Activated effector memory CD4-positive, alpha-beta T cell treated with Interleukin-2 at 50 U/mL for 16 hours (primary cell): ENCODE data around the gene LAMTOR4.

Experiments used
- DNase-seq: peaks from one replicate; pipeline ENCODE4 v3.0.0-alpha.2; 2020

LAMTOR4 gene

DNA sequence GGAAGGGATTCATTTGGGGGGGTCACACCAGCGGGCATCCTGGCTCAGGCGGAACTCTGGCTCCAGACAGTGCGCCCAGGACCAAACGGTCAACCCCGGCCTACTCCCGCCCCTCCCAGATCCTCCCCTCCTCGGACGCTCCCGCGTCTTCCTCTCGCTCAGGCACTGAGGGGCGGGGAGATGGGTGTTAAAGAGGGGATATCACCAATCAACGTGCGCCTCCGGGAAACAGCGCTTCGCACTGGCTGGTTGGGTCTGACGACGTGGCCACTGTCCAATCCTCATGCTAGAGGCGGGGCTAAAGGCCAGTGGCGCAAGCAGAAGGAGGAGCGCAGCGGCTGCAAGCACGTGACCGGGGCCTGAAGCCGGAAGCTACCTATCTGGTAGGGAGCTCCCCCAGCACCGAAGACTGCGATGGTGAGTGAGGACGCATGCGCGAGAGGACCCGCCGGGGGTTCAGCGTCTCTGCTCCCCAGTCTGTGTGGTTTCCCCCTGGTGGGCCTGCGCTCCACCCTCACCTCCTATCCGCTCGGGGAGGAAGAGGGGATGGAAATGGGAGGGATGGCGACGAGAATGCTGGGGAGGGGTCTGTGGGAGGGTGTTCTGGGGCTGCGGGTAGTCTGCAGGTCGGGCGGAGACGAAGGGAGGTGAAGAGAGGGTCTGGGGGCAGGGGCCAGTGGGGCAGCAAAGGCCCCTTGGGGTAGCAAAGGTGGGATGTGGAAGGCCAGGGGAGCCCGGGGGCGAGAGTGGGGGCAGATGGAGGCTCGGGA, at the start of gene LAMTOR4:
LAMTOR4 (plus strand) TSS at position 360 of the 770 bp plus-strand sequence; CDS start at position 415, 55 bp downstream.
- peak; percentile 98 for DNase-seq

DNA sequence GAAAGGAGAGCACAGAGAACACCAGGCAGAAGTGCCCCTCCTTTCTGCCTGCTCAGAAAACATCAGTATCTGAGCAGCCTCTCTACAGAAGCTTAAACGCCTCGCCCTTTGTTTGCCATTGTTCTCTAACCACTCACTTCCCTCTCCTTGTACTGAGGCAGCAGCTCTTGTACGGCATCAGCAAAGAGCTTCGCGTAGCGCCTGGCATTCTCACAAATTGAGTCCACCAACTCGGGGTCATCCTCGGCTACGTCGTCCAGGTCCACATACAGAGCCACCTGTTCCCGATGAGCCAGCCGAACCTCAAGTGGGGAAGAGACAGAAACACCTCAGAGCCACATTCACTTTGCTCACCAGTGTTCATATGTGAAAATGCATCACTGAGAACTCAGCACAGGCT, 49.3 kb upstream of the LAMTOR4 start:
- DNase-seq: no peak

DNA sequence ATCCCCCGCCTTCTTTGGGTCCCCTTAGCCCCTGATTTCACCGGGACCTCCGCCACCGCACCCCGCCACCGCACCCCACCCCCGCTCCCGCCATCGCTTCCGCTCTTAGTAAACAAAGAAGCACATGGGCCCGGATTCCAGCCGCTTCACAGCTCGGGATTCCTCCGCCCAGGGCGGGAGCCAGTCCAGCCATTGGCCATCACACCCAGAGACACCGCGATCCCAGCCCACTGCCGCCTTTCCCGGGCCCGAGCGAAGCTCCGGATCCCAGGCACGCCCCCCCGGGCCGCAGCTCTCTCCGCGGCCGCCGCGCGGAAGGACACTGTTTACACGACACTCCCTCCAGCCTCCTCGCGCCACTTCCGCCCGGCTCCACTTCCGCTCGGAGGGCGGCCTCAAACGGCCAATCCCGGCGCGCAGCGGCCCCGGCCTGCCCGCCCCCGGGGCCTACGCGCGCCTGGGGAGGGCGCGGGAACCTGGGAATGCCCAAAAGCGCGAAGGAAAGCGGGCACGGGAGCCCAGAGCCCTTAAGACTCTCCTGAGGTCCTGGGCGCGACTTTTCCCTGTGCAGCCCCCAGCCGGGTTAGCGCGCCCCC, 48.2 kb upstream of the LAMTOR4 start:
- peak; percentile 83 for DNase-seq

- peak; percentile 93 for DNase-seq
Observed at GRCh38 chr7:100101016-100101862, 47.5 kb upstream of the LAMTOR4 start, which contains the start of the genes AP4M1 and MCM7. TSS of gene AP4M1 (plus strand) at chr7:100101643. CDS start at chr7:100101715, 72 bp downstream. TSS of gene MCM7 (minus strand) at chr7:100101397. CDS start at chr7:100101294, 103 bp downstream.

DNA sequence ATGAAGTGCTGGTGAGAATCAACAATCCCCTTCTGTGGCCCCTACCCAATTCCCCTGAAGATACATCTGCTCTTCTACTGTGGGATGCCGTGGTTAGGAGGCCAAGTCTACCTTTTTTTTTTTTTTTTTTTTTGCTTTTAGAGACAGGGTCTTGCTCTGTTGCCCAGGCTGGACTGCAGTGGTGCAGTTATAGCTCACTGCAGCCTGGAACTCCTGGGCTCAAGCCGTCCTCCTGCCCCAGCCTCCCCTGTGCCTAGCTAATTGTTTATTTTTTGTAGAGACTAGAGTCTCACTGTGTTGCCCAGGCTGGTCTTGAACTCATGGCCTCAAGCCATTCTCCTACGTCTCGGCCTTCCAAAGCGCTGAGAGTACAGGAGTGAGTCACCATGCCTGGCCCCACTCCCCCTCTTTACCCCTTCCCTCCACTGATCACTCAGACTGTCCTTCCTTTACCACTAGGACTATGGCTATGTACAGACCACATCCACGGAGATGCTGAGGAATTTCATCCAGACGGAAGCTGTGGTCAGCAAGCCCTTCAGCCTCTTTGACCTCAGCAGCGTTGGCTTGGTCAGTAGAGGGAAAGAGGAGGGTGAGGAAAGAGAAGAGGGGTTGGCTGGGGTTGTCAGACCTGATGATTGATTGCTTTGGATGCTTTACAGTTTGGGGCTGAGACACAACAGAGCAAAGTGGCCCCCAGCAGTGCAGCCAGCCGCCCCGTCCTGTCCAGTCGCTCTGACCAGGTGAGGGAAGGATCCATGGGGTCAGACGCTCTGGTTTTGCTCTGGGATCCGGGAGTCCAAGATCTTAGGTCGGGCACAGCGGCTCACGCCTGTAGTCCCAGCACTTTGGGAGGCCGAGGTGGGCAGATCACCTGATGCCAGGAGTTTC, 45.5 kb upstream of the LAMTOR4 start:
- DNase-seq: no peak

GRCh38 chr7:100105534-100105933, 43.2 kb upstream of the LAMTOR4 start:
- DNase-seq: no peak

DNA sequence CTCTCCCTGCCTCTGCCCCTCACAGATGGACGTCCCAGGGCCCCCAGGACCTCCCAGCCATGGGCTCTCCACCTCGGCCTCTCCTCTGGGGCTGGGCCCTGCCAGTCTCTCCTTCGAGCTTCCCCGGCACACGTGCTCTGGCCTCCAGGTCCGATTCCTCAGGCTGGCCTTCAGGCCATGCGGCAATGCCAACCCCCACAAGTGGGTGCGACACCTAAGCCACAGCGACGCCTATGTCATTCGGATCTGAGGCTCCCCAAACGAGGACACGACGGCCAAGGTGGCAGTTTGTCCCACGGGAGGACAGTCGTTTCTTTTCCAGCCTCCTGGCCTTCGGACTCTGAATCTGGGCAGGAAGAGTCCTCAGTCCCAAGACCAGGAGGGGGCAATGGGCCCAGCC, 42.1 kb upstream of the LAMTOR4 start:
- DNase-seq: no peak

GRCh38 chr7:100107125-100107737, 41.5 kb upstream of the LAMTOR4 start:
- DNase-seq: no peak

GRCh38 chr7:100107890-100108289, 40.8 kb upstream of the LAMTOR4 start:
- DNase-seq: no peak

DNA sequence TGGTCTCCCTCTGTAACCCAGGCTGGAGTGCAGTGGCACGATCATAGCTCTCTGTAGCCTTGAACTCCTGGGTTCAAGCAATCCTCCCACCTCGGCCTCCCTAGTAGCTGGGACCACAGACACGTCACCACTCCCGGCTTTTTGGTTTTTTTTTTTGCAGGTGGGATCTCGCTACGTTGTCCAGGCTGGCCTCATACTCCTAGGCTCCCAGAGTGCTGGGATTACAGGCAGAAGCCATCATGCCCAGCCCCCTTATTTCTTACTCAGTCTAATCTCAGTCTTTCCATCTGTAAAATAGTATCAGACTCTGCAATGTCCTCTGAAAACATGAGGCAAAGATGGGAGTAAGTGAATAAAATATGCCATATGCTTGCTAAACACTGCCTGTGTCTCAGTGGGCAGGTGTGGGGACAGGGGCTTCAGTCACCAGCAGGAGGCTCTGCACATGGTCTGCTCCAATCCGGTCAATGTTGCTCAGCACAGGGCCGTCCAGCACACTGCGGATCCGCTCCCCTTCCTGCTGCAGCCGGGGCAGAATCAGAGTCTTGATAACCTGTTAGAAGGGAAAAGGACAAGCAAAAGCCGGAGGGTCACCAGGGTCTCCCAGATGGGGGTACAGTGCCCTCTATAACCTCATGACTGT, 39.1 kb upstream of the LAMTOR4 start:
- no peak for DNase-seq

DNA sequence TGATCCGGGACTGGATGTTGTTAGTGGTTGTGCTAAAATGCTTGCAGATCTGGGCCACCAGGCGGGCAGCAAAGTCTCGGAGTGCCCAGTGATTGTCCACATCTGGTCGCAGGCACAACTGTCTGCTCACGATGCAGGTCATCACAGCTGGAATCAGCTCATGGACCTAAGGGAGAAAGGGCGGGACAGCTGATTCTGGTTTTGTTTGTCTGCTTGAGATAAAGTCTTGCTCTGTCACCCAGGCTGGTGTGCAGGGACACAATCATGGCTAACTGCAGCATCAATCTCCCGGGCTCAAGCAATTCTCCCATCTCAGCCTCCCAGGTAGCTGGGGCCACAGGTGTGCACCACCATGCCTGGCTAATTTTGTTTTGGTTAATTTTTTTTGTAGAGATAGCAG, 37.6 kb upstream of the LAMTOR4 start:
- no peak for DNase-seq

DNA sequence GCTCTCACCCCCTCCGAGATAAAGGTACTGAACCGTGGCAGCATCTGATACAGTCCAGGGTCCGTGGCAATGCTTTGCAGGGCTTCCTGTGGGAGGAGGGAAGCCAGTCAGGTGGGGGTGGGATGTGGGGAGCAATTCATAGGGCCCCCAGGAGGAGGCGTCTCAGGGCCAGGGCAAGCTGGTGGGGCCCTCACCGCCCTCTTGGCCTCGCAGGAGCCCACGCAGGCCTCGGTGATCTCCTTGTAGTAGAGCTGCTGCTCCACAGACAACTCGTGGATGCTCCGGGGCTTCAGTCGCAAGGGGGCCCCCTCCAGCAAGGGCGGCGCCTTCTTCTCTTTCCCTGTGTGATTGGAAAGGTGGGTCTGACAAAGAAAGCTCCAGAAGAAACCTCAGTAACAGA, 36.8 kb upstream of the LAMTOR4 start:
- DNase-seq: no peak

DNA sequence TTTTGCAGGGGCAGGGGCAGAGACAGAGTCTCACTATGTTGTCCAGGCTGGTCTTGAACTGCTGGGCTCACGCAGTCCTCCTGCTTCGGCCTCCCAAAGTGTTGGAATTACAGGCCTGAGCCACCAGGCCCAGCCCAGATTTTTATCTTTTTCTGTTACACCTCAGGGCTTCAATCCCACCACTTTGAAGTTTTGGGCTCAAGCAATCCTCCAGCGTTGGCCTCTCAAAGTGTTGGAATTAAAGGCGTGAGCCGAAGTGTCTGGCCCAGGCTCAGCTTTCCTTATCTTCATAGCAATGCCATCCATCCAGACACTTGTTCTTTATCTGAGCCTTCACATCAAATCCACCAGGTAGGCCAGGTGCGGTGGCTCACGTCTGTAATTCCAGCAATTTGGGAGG, 33.7 kb upstream of the LAMTOR4 start:
- no peak for DNase-seq

- DNase-seq: no peak
Observed at GRCh38 chr7:100118388-100119071, 30.2 kb upstream of the LAMTOR4 start.

DNA sequence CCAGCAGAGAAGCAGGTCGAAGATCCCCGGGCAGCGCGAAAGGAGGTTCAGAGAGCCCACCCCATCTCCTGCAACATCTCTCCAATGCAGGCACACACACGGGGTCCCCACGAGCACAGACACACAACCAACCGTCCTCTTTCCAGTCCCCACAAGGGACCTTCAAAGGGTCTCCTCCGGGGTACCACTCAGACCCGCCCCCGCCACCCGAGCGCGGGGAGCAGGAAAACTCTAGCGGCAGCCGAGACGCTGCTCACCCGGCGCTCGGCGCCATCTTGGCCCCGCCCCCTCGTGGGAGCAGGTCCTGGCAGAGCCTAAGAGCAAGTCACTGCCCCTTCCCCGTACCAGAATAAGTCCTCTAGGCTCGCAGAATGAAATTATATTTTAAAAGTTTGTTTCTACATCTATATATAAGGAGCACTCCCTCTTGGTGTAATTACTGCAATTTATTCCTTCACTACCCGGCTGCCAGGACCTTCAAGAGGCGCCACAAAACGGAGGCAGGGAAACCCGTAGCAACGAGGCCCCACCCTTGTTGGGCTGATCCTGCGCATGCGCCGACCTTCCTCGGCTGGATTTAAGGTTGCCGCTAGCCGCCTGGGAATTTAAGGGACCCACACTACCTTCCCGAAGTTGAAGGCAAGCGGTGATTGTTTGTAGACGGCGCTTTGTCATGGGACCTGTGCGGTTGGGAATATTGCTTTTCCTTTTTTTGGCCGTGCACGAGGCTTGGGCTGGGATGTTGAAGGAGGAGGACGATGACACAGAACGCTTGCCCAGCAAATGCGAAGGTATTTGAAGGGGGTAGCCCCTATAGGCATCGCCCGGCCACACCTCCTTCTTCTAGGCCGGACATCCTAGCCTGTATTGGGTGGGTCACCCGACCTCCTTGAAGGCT, 29.4 kb upstream of the LAMTOR4 start, which contains the start of the genes CNPY4 and TAF6:
CNPY4 (plus strand) TSS at position 563 of the 898 bp plus-strand sequence; CDS start at position 674, 111 bp downstream.
TAF6 (minus strand) TSS at position 287 of the 898 bp plus-strand sequence. CDS start 5,149 bp downstream, outside the sequence.
- peak; percentile 90 for DNase-seq

- DNase-seq: peak; percentile 70
Observed at GRCh38 chr7:100119970-100120732, 28.6 kb upstream of the LAMTOR4 start.

GRCh38 chr7:100120733-100121036, 28.0 kb upstream of the LAMTOR4 start:
- no peak for DNase-seq

- no peak for DNase-seq
Observed at GRCh38 chr7:100122067-100122466, 26.7 kb upstream of the LAMTOR4 start.

DNA sequence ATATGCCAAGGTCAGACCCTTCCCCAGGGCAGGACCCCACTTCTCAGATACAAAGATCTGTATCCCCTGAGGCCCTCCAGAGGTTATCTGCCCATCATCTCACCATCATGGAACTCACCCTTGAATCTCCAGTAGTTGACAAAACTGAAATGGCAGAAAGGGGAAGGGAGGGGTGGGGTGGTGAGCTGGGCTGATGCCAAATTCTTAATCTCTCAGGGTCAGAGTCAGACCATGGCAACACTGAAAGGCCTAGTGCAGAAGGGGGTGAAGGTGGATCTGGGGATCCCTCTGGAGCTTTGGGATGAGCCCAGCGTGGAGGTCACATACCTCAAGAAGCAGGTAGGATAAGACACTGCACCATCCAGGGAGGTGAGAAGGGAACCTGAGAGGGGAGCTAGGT, 26.1 kb upstream of the LAMTOR4 start:
- DNase-seq: no peak
